Fibroblast of lung (primary cell): ENCODE measurements around the gene UBE4B. TPM values are rescaled to one million over a fixed set of nuclear protein-coding genes. Genes with fewer than 3 reads are reported as not detected.

Source experiments
- DNase-seq, 2 donors: peaks; one replicate each; pipeline versions ENCODE4 v3.0.0 to v3.0.0-alpha.2; 2010; ENCODE audit warnings: low read depth in 2 of 2
- H2AFZ ChIP-seq: 2 replicates; pipeline ENCODE4 v1.5.1; 2012; ENCODE audit warnings: low read length, control low read depth, inconsistent platforms
- H3K27ac ChIP-seq: 2 replicates; pipeline ENCODE4 v1.5.1; 2011; ENCODE audit warnings: low read length, control low read depth; ENCODE audit not compliant: insufficient read depth
- H3K27me3 ChIP-seq: 2 replicates; pipeline ENCODE4 v1.5.1; 2011; ENCODE audit warnings: mild to moderate bottlenecking, low read length; ENCODE audit not compliant: control insufficient read depth, insufficient read depth
- H3K36me3 ChIP-seq: 2 replicates; pipeline ENCODE4 v1.5.1; 2011; ENCODE audit warnings: low read length; ENCODE audit not compliant: control insufficient read depth, insufficient read depth
- H3K4me1 ChIP-seq: 2 replicates; pipeline ENCODE4 v1.5.1; 2011; ENCODE audit warnings: low read length; ENCODE audit not compliant: control insufficient read depth, insufficient read depth; ENCODE audit errors: extremely low read depth
- H3K4me2 ChIP-seq: 2 replicates; pipeline ENCODE4 v1.5.1; 2011; ENCODE audit warnings: low read length, control low read depth; ENCODE audit not compliant: insufficient read depth; ENCODE audit errors: extremely low read depth
- H3K4me3 ChIP-seq, 4 experiments: fragments of 200-600 bp in 1 of 4; sonication (generic) in 1 of 4; replicated peaks in 1 of 4; 2 replicates each; pipeline ENCODE4 v1.5.1; 2011 to 2016; ENCODE audit warnings: low read length in 4 of 4, low read depth in 3 of 4, mild to moderate bottlenecking in 3 of 4, control low read depth in 2 of 4, inconsistent platforms in 1 of 4, mixed read lengths in 1 of 4; ENCODE audit not compliant: insufficient read depth in 1 of 4; ENCODE audit errors: control extremely low read depth in 1 of 4
- H3K79me2 ChIP-seq: 2 replicates; pipeline ENCODE4 v1.5.1; 2012; ENCODE audit warnings: mild to moderate bottlenecking, low read length, inconsistent platforms; ENCODE audit not compliant: control insufficient read depth, insufficient read depth
- H3K9ac ChIP-seq: 2 replicates; pipeline ENCODE4 v1.5.1; 2011; ENCODE audit warnings: mild to moderate bottlenecking, low read length, control low read depth; ENCODE audit not compliant: insufficient read depth
- H3K9me3 ChIP-seq: 2 replicates; pipeline ENCODE4 v1.5.1; 2012; ENCODE audit warnings: low read depth, low read length; ENCODE audit not compliant: control insufficient read depth, insufficient read depth
- H4K20me1 ChIP-seq: 2 replicates; pipeline ENCODE4 v1.5.1; 2011; ENCODE audit warnings: low read length; ENCODE audit not compliant: control insufficient read depth, insufficient read depth; ENCODE audit errors: extremely low read depth
- CTCF ChIP-seq, 2 donors: IDR thresholded peaks in 1 of 2; conservative IDR thresholded peaks in 1 of 2; 1 replicate in 1 of 2; 2 replicates in 1 of 2; pipeline ENCODE4 v1.5.1; 2011 to 2012; ENCODE audit warnings: low read length in 2 of 2, control low read depth in 1 of 2, inconsistent platforms in 1 of 2, low read depth in 1 of 2, mild to moderate bottlenecking in 1 of 2
- EZH2 ChIP-seq: IDR thresholded peaks from 2 replicates; pipeline ENCODE4 v1.5.1; 2012; ENCODE audit warnings: low read length, control low read depth, mild to moderate bottlenecking; ENCODE audit errors: missing control alignments
- polyA plus RNA-seq, 2 donors: library from polyadenylated mRNA; depleted of rRNA in 1 of 2; stranded (reverse) in 1 of 2; unstranded in 1 of 2; fragments of >200 nt; gene quantifications; 2 replicates each; pipeline ENCODE4 v1.2.1, GENCODE V29; 2011 to 2012; ENCODE audit warnings: missing spikeins in 1 of 2
- total RNA-seq: library from RNA; depleted of rRNA; stranded (reverse); fragments of >200 nt; gene quantifications from 2 replicates; pipeline ENCODE4 v1.2.1, GENCODE V29; 2014

UBE4B gene
- total and polyA plus RNA-seq, 2 donors (not counting 1 experiment from before 2014, with no cell fraction given): 21.9 to 30.7 TPM

GRCh38 chr1:10050611-10051010 lies 17.9 kb downstream of the UBE4B start:
- DNase-seq: no peak
- no peak overlapping the region for H3K4me3 ChIP-seq
- H3K27ac ChIP-seq: no peak overlapping the region
- TF ChIP-seq CTCF (conservative IDR thresholded peaks at IDR 0.05 in 1 of 2, IDR thresholded peaks at IDR 0.05 in 1 of 2; ENCODE audit: low read depth in 1 of 2, low read length in 2 of 2) (no peak), EZH2 (no peak)
- no peak overlapping the region for H2AFZ ChIP-seq
- H3K79me2 ChIP-seq: peaks cover 25% of the 10 kb centered on the region
- no peak overlapping the region for H3K9ac ChIP-seq
- H3K36me3 ChIP-seq: no peaks in the 10 kb centered on the region
- H3K4me1 ChIP-seq: peaks cover 5% of the 10 kb centered on the region
- H3K27me3 ChIP-seq: no peaks in the 10 kb centered on the region
- no peak overlapping the region for H3K4me2 ChIP-seq
- no peaks in the 10 kb centered on the region for H4K20me1 ChIP-seq
- H3K9me3 ChIP-seq: no peaks in the 10 kb centered on the region

- Histone ChIP-seq H2AFZ (no peak overlapping the region), H3K27ac (no peak overlapping the region), H3K36me3 (no peaks in the 10 kb centered on the region), H3K4me1 (no peaks in the 10 kb centered on the region), H3K27me3 (no peaks in the 10 kb centered on the region), H4K20me1 (no peaks in the 10 kb centered on the region), H3K4me2 (no peak overlapping the region), H3K79me2 (peaks cover 25% of the 10 kb centered on the region), H3K4me3 (no peak overlapping the region), H3K9ac (no peak overlapping the region), H3K9me3 (no peaks in the 10 kb centered on the region)
- no peak for DNase-seq
- no peak for TF ChIP-seq EZH2
- TF ChIP-seq CTCF (conservative IDR thresholded peaks at IDR 0.05 in 1 of 2, IDR thresholded peaks at IDR 0.05 in 1 of 2; ENCODE audit: low read depth in 1 of 2, low read length in 2 of 2): no peak
Observed at GRCh38 chr1:10051656-10052055, 18.9 kb downstream of the UBE4B start.

GRCh38 chr1:10052347-10052746 lies 19.6 kb downstream of the UBE4B start:
- Histone ChIP-seq H3K9ac (no peak overlapping the region), H2AFZ (no peak overlapping the region), H3K4me3 (no peak overlapping the region), H3K27ac (no peak overlapping the region), H3K36me3 (no peaks in the 10 kb centered on the region), H3K27me3 (no peaks in the 10 kb centered on the region), H4K20me1 (no peaks in the 10 kb centered on the region), H3K79me2 (peaks cover 24% of the 10 kb centered on the region), H3K4me1 (no peaks in the 10 kb centered on the region), H3K9me3 (no peaks in the 10 kb centered on the region), H3K4me2 (no peak overlapping the region)
- no peak for DNase-seq
- TF ChIP-seq EZH2 (no peak), CTCF (conservative IDR thresholded peaks at IDR 0.05 in 1 of 2, IDR thresholded peaks at IDR 0.05 in 1 of 2; ENCODE audit: low read depth in 1 of 2, low read length in 2 of 2) (no peak)
